ENCODE measurements around the gene PDE4D.

PDE4D gene

GRCh38 chr5:59423021-59423420 lies 470.5 kb downstream of the PDE4D start:
- no peaks in the 10 kb centered on the region for H3K9me3 ChIP-seq (ENCODE audit: severe bottlenecking)

DNA sequence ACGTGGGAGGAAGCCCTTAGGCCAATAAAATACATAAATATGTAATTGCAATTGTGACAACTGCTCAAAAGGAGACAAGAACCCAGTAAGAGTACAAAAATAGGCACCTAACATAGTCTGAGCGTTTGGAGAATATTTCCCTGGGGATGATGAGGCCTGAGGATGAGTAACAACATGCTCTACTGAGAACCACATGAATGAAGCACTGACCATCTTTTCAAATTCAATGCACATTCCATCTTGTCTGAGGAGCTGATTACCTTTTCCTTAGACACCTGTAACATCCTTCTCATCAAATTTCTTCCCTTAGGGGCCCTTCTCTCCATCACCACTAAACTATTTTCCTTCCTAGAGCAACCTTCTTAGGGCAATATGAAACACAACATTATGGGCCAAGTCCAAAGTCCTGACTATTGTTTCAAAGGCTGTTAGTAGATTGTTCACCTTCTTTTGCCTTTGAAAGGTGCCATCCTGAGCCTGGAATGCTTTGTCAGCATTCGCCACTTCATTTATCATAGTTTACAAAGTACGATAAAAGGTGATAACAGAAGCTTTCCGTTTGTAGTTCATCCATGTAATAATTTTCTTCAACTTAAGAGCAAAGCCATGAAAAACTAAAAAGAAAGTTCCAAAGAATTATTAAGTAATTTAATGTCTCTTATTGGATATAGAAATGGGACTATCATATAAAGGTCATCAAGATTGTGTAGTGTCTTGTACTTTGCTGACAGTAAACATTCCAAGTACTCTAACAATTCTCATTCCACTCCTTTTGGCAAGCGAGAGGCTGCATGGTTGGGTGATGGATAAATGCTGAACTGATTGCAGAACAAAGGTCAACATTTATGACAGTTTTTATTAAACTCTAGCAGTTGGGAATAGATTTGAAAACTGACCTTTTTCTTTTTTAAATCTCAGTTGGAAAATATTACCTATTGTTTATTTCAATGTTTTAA lies 471.3 kb downstream of the PDE4D start:
- no peak overlapping the region for H3K4me3 ChIP-seq (ENCODE audit: low read depth, low read length)
- H3K27me3 ChIP-seq (ENCODE audit: insufficient read depth, low read depth, severe bottlenecking), result no peaks in the 10 kb centered on the region
- no peaks in the 10 kb centered on the region for H3K9me3 ChIP-seq (ENCODE audit: severe bottlenecking)
- H3K36me3 ChIP-seq, result no peaks in the 10 kb centered on the region
- TF ChIP-seq, protein P1, sequence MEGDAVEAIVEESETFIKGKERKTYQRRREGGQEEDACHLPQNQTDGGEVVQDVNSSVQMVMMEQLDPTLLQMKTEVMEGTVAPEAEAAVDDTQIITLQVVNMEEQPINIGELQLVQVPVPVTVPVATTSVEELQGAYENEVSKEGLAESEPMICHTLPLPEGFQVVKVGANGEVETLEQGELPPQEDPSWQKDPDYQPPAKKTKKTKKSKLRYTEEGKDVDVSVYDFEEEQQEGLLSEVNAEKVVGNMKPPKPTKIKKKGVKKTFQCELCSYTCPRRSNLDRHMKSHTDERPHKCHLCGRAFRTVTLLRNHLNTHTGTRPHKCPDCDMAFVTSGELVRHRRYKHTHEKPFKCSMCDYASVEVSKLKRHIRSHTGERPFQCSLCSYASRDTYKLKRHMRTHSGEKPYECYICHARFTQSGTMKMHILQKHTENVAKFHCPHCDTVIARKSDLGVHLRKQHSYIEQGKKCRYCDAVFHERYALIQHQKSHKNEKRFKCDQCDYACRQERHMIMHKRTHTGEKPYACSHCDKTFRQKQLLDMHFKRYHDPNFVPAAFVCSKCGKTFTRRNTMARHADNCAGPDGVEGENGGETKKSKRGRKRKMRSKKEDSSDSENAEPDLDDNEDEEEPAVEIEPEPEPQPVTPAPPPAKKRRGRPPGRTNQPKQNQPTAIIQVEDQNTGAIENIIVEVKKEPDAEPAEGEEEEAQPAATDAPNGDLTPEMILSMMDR (IDR thresholded peaks at IDR 0.05; ENCODE audit: low read depth, low read length), result no peak
- H3K27ac ChIP-seq, result no peak overlapping the region
- no peak for DNase-seq

More at GRCh38 chr5:59423021-59423420, 470.5 kb downstream of the PDE4D start:
- H3K27me3 ChIP-seq (ENCODE audit: insufficient read depth, low read depth, severe bottlenecking), result no peaks in the 10 kb centered on the region
- H3K36me3 ChIP-seq, result no peaks in the 10 kb centered on the region
- TF ChIP-seq, protein P1 (IDR thresholded peaks at IDR 0.05; ENCODE audit: low read depth, low read length), result no peak
- DNase-seq, result no peak
- H3K27ac ChIP-seq, result no peak overlapping the region
- H3K4me3 ChIP-seq (ENCODE audit: low read depth, low read length), result no peak overlapping the region

DNA sequence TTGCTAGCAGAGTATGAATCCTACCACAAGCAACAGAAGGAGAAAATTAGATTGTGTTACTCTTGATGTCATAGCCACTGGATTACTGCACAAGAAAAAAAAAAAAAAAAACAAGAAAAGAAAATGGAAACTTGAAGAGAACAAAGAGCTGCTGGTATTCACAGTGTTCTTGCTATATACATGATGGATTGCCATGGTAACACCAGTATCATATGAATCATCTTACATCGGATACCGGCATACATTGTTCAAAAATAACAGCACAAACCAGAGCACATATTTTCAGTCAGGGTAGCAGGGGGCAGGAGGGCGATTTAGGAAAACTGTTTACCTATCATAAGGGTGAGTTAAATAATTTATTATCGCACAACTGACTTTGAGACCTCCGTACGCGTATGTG lies 472.9 kb downstream of the PDE4D start:
- TF ChIP-seq, protein P1 (IDR thresholded peaks at IDR 0.05; ENCODE audit: low read depth, low read length), result no peak
- H3K27me3 ChIP-seq (ENCODE audit: insufficient read depth, low read depth, severe bottlenecking), result no peaks in the 10 kb centered on the region
- no peak overlapping the region for H3K27ac ChIP-seq
- no peak for DNase-seq
- H3K36me3 ChIP-seq, result no peaks in the 10 kb centered on the region
- H3K9me3 ChIP-seq (ENCODE audit: severe bottlenecking), result no peaks in the 10 kb centered on the region
- no peak overlapping the region for H3K4me3 ChIP-seq (ENCODE audit: low read depth, low read length)

- H3K27me3 ChIP-seq (ENCODE audit: insufficient read depth, low read depth, severe bottlenecking), result no peaks in the 10 kb centered on the region
- H3K36me3 ChIP-seq, result no peaks in the 10 kb centered on the region
- TF ChIP-seq, protein P1 (IDR thresholded peaks at IDR 0.05; ENCODE audit: low read depth, low read length), result no peak
- no peak overlapping the region for H3K27ac ChIP-seq
- no peaks in the 10 kb centered on the region for H3K9me3 ChIP-seq (ENCODE audit: severe bottlenecking)
- no peak overlapping the region for H3K4me3 ChIP-seq (ENCODE audit: low read depth, low read length)
- peak; percentile 15 for DNase-seq
These were observed 474.7 kb downstream of the PDE4D start for GRCh38 chr5:59418808-59419207.

DNA sequence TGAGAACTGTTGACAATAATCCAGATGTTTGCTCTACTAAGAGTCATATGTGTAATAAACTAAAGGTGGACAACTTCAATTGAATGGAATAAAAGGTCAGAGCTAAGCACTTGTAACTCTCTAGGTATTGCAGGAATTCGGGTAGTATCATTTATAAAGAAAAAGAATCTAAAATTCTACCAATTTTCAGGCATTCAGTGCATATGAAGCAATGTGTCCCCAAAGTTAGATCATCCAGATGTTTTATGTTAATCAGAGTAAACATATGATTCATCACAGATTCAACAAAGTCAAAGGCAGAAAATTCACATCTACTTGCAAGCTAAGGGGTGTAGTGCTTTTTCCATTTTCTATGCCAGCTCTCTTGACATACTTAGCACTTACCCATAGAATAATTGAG lies 477.1 kb downstream of the PDE4D start:
- no peaks in the 10 kb centered on the region for H3K9me3 ChIP-seq (ENCODE audit: severe bottlenecking)
- H3K4me3 ChIP-seq (ENCODE audit: low read depth, low read length), result no peak overlapping the region
- H3K36me3 ChIP-seq, result no peaks in the 10 kb centered on the region
- no peak overlapping the region for H3K27ac ChIP-seq
- TF ChIP-seq, protein P1 (IDR thresholded peaks at IDR 0.05; ENCODE audit: low read depth, low read length), result no peak
- DNase-seq, result no peak
- H3K27me3 ChIP-seq (ENCODE audit: insufficient read depth, low read depth, severe bottlenecking), result no peaks in the 10 kb centered on the region
